Stimulated activated CD8-positive, alpha-beta memory T cell treated with anti-CD3 and anti-CD28 coated beads, Interleukin-15, amount 100 ng/mL, for 24 hours (primary cell): ENCODE data around the gene IFRD2.
"Not testable (repeated sequence)": the region's sequence is repeated elsewhere in the genome, so short reads cannot be mapped to it uniquely, and the experiment has no call there.

Source experiments
- DNase-seq: peaks from one replicate; pipeline ENCODE4 v3.0.0-alpha.2; 2020; ENCODE audit warnings: low read depth

Gene IFRD2

GRCh38 chr3:50286322-50287227 lies 5.7 kb downstream of the IFRD2 start:
- no peak for DNase-seq

DNA sequence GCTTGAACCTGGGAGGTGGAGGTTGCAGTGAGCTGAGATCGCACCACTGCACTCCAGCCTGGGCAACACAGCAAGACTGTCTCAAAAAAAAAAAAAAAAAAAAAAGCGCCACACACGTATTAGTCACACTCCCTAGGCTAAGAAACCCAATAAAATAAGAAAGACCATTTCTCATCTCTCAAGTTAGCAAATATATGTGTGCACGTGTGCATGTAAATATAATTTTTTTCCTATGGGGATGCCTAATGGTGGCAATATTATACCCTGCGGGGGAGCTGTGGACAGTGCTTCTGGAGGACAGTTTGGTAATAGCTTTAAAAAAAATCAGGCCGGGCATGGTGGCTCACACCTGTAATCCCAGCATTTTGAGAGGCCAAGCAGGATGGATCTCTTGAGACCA lies 8.1 kb downstream of the IFRD2 start:
- DNase-seq = not testable (repeated sequence)

DNA sequence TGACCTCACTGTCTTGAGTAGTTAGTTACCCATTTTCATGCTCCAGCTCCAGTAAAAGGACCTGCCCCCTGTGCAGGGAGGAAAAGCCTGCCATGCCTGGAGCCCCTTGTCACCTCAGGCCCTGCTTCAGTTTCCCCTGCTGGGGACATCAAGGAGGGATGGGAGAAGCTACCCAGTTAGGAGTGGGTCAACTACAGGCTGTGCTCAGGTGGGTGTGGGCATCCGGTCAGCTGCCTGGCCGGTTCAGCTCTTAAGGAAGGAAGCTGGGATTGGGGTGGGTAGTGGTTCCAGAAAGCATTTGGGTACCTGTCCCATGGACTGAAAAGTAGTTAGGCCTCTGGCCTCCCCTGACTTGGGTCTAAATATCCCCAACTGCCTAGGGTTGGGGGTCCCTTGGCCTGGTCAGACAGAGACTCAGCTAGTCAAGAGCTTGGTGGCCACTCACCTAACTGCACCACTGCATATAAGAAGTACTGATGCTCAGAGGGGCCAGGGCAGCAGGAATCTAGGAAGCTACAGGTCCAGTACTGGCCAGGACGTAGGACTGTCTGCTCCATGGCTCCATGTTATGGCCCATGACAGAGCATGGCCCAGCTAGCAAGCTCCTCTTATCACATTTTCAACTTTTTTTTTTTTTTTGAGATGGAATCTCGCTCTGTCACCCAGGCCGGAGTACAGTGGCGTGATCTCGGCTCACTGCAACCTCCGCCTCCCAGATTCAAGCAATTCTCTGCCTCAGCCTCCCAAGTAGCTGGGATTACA lies 12.8 kb downstream of the IFRD2 start:
- no peak for DNase-seq

DNA sequence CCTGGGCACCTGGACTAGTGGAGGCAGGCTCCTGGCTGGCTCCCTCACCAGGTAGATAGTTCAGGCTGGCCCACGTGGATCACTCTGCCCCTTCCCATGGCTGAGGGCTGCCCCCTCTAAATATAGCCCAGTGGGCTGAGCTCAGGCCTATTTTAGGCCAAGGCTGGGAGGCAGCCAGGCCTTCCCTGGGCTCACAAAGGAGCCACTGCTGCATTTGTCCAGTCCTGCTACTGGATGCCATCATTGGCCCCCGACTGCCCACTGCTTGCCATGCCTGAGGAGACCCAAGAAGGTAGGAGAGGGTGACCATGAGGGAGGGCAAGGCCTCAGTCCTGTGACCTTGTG lies 13.4 kb downstream of the IFRD2 start, which contains the start of gene LSMEM2:
TSS of gene LSMEM2 (plus strand) at position 208 of the 345 bp plus-strand sequence. CDS start at position 235, 27 bp downstream.
- no peak for DNase-seq

GRCh38 chr3:50278123-50278879 lies 13.9 kb downstream of the IFRD2 start:
- DNase-seq = no peak

GRCh38 chr3:50276762-50277101 lies 15.5 kb downstream of the IFRD2 start:
- DNase-seq = no peak

DNA sequence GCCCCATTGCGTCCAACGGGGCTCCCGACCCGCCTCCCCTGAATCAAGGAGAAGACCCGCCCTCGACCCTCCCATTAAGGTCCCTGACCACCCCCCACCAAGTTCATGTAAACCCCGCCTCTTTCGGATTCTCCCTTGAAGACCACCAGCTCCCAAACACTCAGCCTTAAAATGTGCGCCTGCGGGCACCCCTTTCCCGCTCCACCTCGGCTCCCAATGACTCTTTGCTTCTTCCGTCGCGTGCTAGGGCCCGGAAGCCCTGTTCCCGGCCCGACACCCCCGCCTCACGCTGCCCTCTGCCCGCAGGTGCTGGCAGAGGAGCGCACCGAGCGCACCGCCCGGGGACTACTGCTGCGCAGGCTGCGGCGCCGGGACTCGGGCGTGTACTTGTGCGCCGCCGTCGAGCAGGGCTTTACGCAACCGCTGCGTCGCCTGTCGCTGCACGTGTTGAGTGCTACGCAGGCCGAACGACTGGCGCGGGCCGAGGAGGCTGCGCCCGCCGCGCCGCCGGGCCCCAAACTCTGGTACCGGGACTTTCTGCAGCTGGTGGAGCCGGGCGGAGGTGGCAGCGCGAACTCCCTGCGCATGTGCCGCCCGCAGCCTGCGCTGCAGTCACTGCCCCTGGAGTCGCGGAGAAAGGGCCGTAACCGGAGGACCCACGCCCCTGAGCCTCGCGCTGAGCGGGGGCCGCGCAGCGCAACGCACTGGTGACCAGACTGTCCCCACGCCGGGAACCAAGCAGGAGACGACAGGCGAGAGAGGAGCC lies 16.1 kb downstream of the IFRD2 start:
- DNase-seq = no peak

- DNase-seq = no peak
Observed at GRCh38 chr3:50275141-50275995, 16.9 kb downstream of the IFRD2 start.

GRCh38 chr3:50274371-50275104 lies 17.7 kb downstream of the IFRD2 start:
- peak; percentile 47 for DNase-seq

DNA sequence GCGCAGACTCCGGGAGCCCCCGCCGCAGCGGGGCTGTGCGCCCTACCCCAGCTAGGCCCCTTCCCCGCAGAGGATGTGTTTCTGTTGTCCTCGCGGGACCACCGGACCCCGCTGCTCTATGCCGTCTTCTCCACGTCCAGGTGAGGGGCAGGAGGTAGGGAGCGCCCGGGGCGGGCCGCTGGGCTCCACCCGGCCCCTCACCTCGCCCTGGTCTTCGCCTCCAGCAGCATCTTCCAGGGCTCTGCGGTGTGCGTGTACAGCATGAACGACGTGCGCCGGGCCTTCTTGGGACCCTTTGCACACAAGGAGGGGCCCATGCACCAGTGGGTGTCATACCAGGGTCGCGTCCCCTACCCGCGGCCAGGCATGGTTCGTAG lies 18.6 kb downstream of the IFRD2 start:
- DNase-seq = no peak

- DNase-seq = peak; percentile 94
Observed at GRCh38 chr3:50272911-50273688, 19.1 kb downstream of the IFRD2 start.

DNA sequence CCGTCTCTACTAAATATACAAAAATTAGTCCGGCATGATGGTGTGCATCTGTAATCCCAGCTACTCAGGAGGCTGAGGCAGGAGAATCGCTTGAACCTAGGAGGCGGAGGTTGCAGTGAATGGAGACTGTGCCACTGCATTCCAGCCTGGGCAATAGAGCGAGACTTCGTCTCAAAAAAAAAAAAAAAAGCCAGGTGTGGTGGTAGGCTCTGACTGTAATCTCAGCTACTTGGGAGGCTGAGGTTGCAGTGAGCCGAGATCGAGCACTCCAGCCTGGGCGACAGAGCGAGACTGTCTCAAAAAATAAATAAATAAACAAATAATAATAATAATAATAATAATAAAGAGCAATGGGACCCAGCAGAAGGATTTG lies 19.7 kb downstream of the IFRD2 start:
- not testable (repeated sequence) for DNase-seq

- DNase-seq = no peak
Observed at GRCh38 chr3:50271314-50271936, 20.8 kb downstream of the IFRD2 start.

DNA sequence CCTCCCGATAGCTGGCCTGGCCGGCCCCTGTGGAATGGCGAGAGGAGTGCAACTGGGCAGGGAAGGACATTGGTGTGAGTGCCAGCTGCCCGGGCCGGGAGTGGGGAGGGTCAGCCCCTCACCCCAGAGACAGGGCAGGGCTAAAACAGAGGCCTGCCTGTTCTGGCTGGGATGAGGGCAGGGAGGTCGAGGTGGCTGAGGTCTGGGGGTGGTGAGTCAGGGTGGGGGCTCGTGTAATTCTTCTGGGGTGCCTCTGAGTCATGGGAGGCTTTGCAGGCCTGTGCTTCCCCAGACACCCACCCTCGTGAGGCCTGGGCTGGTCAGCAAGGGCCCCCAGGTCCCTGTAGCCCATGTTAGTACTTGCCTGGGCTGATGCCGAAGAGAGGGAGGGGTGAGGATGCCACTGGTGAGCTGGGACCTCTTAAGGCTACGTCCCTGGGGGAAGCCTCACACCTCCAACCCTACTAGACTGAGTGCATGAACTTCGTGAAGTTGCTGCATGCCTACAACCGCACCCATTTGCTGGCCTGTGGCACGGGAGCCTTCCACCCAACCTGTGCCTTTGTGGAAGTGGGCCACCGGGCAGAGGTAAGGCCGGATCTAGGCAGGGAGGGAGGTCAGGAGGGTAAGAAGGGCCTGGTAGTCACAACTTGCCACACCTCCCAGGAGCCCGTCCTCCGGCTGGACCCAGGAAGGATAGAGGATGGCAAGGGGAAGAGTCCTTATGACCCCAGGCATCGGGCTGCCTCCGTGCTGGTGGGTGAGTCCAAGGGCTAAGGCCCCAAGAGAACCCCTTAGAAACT lies 21.6 kb downstream of the IFRD2 start:
- DNase-seq = no peak

DNA sequence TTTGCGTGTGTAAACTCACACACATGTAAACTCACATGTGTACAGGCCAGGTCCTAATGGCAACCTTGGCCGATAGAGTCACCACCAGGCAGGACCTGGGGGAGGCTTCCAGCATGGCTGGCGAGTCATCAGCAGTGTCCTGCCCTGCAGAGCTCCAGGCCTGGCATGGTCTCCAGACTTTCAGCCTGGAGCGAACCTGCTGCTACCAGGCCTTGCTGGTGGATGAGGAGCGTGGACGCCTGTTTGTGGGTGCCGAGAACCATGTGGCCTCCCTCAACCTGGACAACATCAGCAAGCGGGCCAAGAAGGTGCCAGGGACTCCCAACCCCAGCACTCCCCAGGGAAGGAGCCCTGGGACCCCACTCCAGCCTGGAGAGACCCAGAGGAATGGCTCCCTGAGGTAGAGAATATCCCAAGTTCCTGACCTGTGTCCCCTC lies 22.2 kb downstream of the IFRD2 start:
- DNase-seq = no peak

DNA sequence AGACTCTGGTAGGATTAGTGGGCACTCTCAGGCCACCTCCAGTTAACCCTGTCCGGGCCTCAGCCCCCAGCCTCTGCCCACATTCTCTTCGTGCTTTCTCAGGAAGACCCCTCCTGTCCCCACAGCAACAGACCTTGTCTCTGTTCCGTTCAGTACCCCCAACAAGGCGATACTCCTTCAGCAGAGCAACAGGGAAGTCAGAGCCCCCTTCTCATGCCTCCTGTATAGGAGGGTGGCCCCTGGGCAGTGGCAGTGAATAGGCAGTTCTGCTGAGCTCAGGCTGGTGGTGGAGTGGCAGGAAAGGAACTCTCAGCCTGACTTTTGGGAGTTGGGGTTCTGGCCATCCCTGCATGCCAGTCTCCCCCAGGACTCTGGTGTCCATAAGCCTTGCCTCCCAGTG lies 22.8 kb downstream of the IFRD2 start:
- no peak for DNase-seq

DNA sequence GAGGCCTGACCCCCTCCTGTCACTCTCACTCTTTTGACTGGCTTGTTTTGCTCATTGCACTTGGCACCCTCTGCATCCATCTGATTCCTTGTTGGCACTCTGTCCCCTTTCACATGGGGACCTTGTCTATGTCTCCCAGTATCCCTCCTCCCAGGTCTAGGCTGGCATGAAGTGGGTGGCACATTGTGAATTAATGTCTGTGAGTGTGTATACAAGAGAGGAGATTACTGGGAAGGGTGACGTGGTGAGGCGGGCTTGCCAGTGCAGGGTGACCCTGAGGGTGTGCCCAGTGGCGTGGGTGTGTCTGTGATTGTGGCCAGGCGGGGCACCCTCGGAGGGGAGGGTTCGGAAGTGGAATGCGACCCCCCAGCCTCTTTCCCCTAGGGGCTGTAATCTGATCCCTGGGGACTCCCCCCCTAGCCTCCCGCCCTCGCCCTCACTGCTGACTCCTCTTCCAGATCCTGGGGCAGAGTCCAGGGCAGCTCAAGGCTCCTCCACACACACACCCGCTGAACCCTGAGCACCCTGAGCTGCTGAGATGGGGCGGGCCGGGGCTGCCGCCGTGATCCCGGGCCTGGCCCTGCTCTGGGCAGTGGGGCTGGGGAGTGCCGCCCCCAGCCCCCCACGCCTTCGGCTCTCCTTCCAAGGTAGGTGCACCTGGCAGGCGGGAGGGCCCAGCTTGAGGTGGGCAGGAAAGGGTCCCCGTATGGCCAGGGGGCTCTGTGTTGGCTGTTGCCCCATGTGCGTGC lies 23.4 kb downstream of the IFRD2 start, which contains the start of gene SEMA3B:
TSS of gene SEMA3B (plus strand) at position 445 of the 749 bp plus-strand sequence. CDS start at position 539, 94 bp downstream.
- DNase-seq = no peak
